ENCODE data around the gene IL9. TPM values are rescaled to one million over a fixed set of nuclear protein-coding genes. Genes with fewer than 3 reads are reported as not detected.
A peak's percentile ranks its signal among the peaks of the same experiment; 100 is the strongest.

IL9 gene
- total RNA-seq, 1 donor from 2014 or later: not detected

DNA sequence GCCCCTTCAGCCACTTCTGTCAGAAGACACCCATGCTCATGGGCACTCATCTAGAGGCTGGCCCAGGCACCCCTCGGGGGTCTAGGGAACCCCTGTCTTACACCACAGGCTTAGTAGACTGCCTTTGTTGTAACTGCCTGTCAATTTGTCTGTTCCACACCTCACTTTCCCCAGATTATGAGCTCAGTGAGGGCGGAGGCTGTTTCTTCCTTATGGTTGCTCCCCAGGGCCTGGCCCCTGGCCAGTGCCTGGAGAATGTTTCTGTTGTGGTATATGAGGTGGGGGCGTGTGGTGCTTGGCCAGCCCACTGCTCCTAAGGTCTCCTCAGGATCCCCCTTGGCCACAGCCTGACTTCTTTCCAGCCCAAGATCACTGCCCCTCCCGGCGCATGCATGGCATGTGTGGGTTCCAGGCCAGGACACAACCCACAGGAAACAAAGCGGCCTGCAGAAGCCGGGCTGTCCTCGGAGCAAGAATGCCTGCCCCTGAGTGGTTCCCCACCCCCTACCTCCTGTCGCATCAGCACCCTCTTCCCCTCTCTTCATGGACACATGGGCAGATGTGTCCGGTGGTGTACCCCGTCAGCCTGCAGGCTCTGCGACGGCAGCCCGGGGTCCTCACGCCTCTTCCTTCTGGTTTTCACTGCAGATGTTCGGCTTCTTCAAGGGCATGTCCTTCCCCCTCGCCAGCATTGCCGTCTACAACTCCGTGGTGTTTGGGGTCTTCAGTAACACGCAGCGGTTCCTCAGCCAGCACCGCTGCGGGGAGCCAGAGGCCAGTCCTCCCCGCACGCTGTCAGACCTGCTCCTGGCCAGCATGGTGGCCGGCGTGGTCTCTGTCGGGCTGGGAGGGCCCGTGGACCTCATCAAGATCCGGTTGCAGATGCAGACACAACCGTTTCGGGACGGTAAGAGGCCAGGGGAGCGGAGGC lies 43.5 kb downstream of the IL9 start:
- H3K27me3 ChIP-seq: no peaks in the 10 kb centered on the region
- TF ChIP-seq, protein P1, sequence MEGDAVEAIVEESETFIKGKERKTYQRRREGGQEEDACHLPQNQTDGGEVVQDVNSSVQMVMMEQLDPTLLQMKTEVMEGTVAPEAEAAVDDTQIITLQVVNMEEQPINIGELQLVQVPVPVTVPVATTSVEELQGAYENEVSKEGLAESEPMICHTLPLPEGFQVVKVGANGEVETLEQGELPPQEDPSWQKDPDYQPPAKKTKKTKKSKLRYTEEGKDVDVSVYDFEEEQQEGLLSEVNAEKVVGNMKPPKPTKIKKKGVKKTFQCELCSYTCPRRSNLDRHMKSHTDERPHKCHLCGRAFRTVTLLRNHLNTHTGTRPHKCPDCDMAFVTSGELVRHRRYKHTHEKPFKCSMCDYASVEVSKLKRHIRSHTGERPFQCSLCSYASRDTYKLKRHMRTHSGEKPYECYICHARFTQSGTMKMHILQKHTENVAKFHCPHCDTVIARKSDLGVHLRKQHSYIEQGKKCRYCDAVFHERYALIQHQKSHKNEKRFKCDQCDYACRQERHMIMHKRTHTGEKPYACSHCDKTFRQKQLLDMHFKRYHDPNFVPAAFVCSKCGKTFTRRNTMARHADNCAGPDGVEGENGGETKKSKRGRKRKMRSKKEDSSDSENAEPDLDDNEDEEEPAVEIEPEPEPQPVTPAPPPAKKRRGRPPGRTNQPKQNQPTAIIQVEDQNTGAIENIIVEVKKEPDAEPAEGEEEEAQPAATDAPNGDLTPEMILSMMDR (IDR thresholded peaks at IDR 0.05): no peak
- H3K36me3 ChIP-seq: no peaks in the 10 kb centered on the region
- no peaks in the 10 kb centered on the region for H3K9me3 ChIP-seq
- H3K4me1 ChIP-seq: no peaks in the 10 kb centered on the region
- no peak for DNase-seq
- no peak overlapping the region for H3K27ac ChIP-seq
- intact Hi-C loops (cut with DNase I): no loop called here
- ATAC-seq: no peak
- H3K4me3 ChIP-seq: no peak overlapping the region

DNA sequence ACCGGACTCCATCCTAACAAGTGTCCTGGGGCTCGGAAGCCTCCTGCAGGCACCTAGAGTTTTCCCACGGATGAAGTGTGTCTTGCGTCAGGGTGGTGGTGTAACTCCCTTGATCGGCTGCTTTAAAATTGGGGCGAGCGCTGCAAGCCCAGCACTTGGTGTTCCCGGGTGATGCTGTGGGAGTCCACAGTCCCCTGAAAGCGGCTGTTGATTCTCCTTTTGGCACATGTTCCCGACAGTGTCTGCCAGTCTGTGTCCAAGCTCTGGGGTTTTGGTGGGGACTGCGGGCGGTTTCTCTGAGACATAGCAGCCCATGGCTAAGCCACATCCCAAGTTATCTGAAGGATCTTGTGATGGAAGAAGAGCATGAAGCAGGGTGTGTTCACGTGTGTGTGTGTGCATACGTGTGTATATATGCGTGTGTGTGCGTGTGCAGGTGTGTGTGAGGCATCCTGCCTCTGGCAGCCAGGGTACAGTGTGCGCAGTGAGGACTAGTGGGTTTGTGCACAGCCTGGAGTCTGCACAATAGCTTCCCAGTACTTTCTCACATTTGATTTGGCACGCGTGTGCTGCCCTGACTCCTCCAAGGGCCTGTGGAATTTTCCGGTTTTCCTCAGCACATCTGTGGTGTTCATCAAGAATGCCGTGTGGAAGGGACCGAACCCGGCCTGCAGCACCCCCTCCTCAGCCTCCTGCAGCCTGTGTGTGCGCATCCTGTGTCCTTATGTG lies 44.3 kb downstream of the IL9 start:
- DNase-seq (no peak), ATAC-seq (no peak)
- no peaks in the 10 kb centered on the region for H3K9me3 ChIP-seq
- no peaks in the 10 kb centered on the region for H3K27me3 ChIP-seq
- intact Hi-C loops (cut with DNase I): no loop called here
- no peak overlapping the region for H3K4me3 ChIP-seq
- no peaks in the 10 kb centered on the region for H3K36me3 ChIP-seq
- H3K4me1 ChIP-seq: no peaks in the 10 kb centered on the region
- TF ChIP-seq, protein P1 (IDR thresholded peaks at IDR 0.05): no peak
- H3K27ac ChIP-seq: no peak overlapping the region

DNA sequence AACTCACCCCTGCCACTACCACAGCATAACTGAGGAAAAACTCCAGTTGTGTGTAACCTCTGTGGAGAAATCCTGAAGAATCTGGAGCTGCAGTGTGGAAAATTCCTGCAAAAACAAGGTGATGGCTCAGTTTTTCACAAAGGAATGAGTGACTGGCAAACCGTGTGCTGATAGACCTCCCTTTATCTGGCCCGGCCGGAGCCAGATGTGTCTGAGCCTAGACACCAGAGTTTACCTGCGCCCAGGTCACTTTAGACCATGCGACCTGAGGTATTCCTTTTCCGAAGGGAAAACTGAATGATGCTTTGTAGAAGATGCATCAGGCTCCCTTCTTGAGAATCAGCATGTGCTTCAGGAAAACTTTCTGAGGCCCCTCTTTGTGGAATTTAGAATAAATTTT lies 45.0 kb downstream of the IL9 start:
- DNase-seq: no peak
- Histone ChIP-seq H3K27me3 (no peaks in the 10 kb centered on the region), H3K4me3 (no peak overlapping the region), H3K27ac (no peak overlapping the region), H3K9me3 (no peaks in the 10 kb centered on the region), H3K36me3 (no peaks in the 10 kb centered on the region), H3K4me1 (no peaks in the 10 kb centered on the region)
- TF ChIP-seq, protein P1 (IDR thresholded peaks at IDR 0.05): no peak
- intact Hi-C loops (cut with DNase I): no loop called here
- no peak for ATAC-seq

DNA sequence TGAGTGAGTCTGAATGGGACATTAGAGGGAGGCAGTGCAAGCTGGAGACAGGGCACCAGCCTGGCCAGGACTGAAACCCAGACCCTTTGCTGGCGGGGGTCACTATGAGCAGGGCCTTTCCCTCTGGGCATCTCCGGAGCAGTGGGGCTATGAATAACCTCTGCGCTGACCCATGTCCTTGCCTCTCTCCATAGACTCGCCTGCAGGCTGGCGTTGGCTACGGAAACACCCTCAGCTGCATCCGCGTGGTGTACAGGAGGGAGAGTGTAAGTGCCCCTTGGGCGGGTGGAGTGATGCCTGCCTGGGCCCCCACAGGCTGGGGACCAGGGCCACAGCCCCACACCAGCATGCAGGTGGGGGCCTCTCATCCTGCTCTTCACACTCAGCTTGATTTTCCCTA lies 45.4 kb downstream of the IL9 start:
- H3K27me3 ChIP-seq: no peaks in the 10 kb centered on the region
- DNase-seq (no peak), ATAC-seq (peak; percentile 14)
- H3K36me3 ChIP-seq: no peaks in the 10 kb centered on the region
- intact Hi-C loops (cut with DNase I): no loop called here
- no peak overlapping the region for H3K27ac ChIP-seq
- TF ChIP-seq, protein P1 (IDR thresholded peaks at IDR 0.05): no peak
- H3K4me1 ChIP-seq: no peaks in the 10 kb centered on the region
- no peaks in the 10 kb centered on the region for H3K9me3 ChIP-seq
- no peak overlapping the region for H3K4me3 ChIP-seq

DNA sequence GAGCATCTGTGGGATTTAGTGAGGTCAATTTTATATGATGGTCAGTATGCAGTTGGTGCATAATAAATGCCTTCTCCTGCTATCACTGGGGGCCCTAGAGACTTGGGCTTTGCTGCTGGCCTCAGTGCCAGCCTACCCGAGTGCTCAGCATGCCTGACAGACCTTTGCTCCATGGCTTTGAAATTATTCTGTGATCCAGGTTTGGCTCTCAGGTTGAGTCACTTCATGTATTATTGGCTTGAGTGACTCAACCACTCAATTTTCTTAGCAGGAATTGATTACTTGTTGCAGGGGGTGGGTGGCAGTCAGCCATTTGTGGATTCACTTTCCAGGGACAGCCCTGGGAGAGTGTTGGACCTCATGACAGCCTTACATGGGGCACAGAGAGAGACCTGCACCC lies 47.7 kb downstream of the IL9 start:
- H3K27me3 ChIP-seq: no peaks in the 10 kb centered on the region
- H3K36me3 ChIP-seq: no peaks in the 10 kb centered on the region
- TF ChIP-seq, protein P1 (IDR thresholded peaks at IDR 0.05): no peak
- H3K4me1 ChIP-seq: no peaks in the 10 kb centered on the region
- ATAC-seq (no peak), DNase-seq (no peak)
- no peak overlapping the region for H3K27ac ChIP-seq
- intact Hi-C loops (cut with DNase I): no loop called here
- H3K9me3 ChIP-seq: no peaks in the 10 kb centered on the region
- H3K4me3 ChIP-seq: no peak overlapping the region
